HCT116 (cell line): ENCODE results near the gene KLF11. TPM values are rescaled to one million over a fixed set of nuclear protein-coding genes. Genes with fewer than 3 reads are reported as not detected.

Experiments
- ATAC-seq: fragments of 200-7000 bp; cut with Tn5 transposase; 2 replicates; pipeline ENCODE4 v1.9.1; 2020; ENCODE audit warnings: mild to moderate bottlenecking, moderate library complexity
- BruUV-seq: library from RNA; stranded (reverse); fragments of 400-500 nt; replicated peaks from 2 replicates; lab custom pipeline; 2021; lab: Mats Ljungman, UMichigan
- CTCF ChIA-PET: fragments of 300-600 bp; sonication (Branson Sonifier 250); formaldehyde crosslinking; loops from one replicate; lab custom pipeline; 2021; ENCODE audit warnings: antibody characterized with exemption; lab: Charles Lee
- POLR2A ChIA-PET: fragments of 300-600, 350-600 bp; sonication (Branson Sonifier 250); formaldehyde crosslinking; loops from one replicate; lab custom pipeline; 2021; ENCODE audit warnings: antibody characterized with exemption; lab: Charles Lee
- RAD21 ChIA-PET, 2 experiments: fragments of 300-600 bp; sonication (Branson Sonifier 250); formaldehyde crosslinking; loops; one replicate each; lab custom pipeline; 2023; ENCODE audit warnings: low total read pairs in 2 of 2; ENCODE audit not compliant: uncharacterized antibody in 2 of 2, unreplicated experiment in 2 of 2, low non-redundant PET in 1 of 2; lab: Charles Lee
- DNase-seq: peaks from one replicate; pipeline ENCODE4 v3.0.0-alpha.2; 2010; ENCODE audit warnings: low read depth, low spot score
- H2AFZ ChIP-seq: fragments of 200-600 bp; shearing (Covaris generic), sonication (generic); 2 replicates; pipeline ENCODE4 v1.6.1; 2017; ENCODE audit warnings: low read depth, mixed run types, mixed read lengths, antibody characterized with exemption, low read length; ENCODE audit not compliant: poor library complexity, severe bottlenecking
- H3K27ac ChIP-seq: 2 replicates; pipeline ENCODE4 v1.5.1; 2012; ENCODE audit warnings: low read depth, low read length
- H3K27me3 ChIP-seq: fragments of 200-600 bp; sonication (generic); 2 replicates; pipeline ENCODE4 v1.6.1; 2016; ENCODE audit warnings: mixed run types, low read length, mixed read lengths; ENCODE audit not compliant: insufficient read depth
- H3K36me3 ChIP-seq, 2 experiments: fragments of 200-500 bp in 1 of 2; fragments of 200-600 bp in 1 of 2; sonication (Bioruptor generic) in 1 of 2; sonication (generic) in 1 of 2; 2 replicates each; pipeline versions ENCODE4 v1.5.1 to v1.6.1; 2014 to 2016; ENCODE audit warnings: low read length in 2 of 2, inconsistent platforms in 1 of 2, mixed read lengths in 1 of 2, mixed run types in 1 of 2; ENCODE audit not compliant: insufficient read depth in 2 of 2, control insufficient read depth in 1 of 2
- H3K4me1 ChIP-seq, 2 experiments: fragments of 200-600 bp in 1 of 2; sonication (generic) in 1 of 2; 2 replicates each; pipeline versions ENCODE4 v1.5.1 to v1.6.1; 2012 to 2017; ENCODE audit warnings: low read length in 2 of 2, inconsistent platforms in 1 of 2, mild to moderate bottlenecking in 1 of 2, mixed read lengths in 1 of 2, mixed run types in 1 of 2, moderate library complexity in 1 of 2; ENCODE audit not compliant: insufficient read depth in 2 of 2, control insufficient read depth in 1 of 2
- H3K4me2 ChIP-seq: fragments of 200-600 bp; sonication (generic); 2 replicates; pipeline ENCODE4 v1.6.1; 2017; ENCODE audit warnings: mixed run types, low read length, mixed read lengths
- H3K4me3 ChIP-seq, 2 experiments: fragments of 200-600 bp in 1 of 2; sonication (generic) in 1 of 2; replicated peaks in 1 of 2; 2 replicates each; pipeline ENCODE4 v1.5.1; 2011 to 2016; ENCODE audit warnings: low read length in 2 of 2, control low read depth in 1 of 2, low read depth in 1 of 2, mild to moderate bottlenecking in 1 of 2, mixed read lengths in 1 of 2, mixed run types in 1 of 2
- H3K79me2 ChIP-seq: fragments of 200-600 bp; sonication (generic); 2 replicates; pipeline ENCODE4 v1.6.1; 2017; ENCODE audit warnings: mild to moderate bottlenecking, mixed run types, low read length, moderate library complexity, mixed read lengths; ENCODE audit not compliant: insufficient read depth
- H3K9ac ChIP-seq: fragments of 200-600 bp; sonication (generic); 2 replicates; pipeline ENCODE4 v1.6.1; 2016; ENCODE audit warnings: low read length, mixed read lengths
- H3K9me2 ChIP-seq: fragments of 200-600 bp; sonication (generic), shearing (Covaris generic); 2 replicates; pipeline ENCODE4 v1.6.1; 2017; ENCODE audit warnings: mixed run types, mild to moderate bottlenecking, moderate library complexity; ENCODE audit not compliant: insufficient read depth
- H3K9me3 ChIP-seq, 2 experiments: fragments of 200-500 bp in 1 of 2; fragments of 200-600 bp in 1 of 2; sonication (Bioruptor generic) in 1 of 2; sonication (generic) in 1 of 2; 2 replicates each; pipeline ENCODE4 v1.6.1; 2014 to 2017; ENCODE audit warnings: low read length in 2 of 2, mixed read lengths in 2 of 2, inconsistent platforms in 1 of 2, low read depth in 1 of 2, mild to moderate bottlenecking in 1 of 2, mixed run types in 1 of 2, moderate library complexity in 1 of 2; ENCODE audit not compliant: control insufficient read depth in 1 of 2, insufficient read depth in 1 of 2
- H4K20me1 ChIP-seq: fragments of 200-600 bp; sonication (generic), shearing (Covaris generic); 2 replicates; pipeline ENCODE4 v1.6.1; 2017; ENCODE audit warnings: mixed run types, mild to moderate bottlenecking, moderate library complexity; ENCODE audit not compliant: insufficient read depth
- CBX3 ChIP-seq: IDR thresholded peaks from 2 replicates; pipeline ENCODE4 v1.6.1; 2012; ENCODE audit warnings: low read depth
- JUND ChIP-seq: IDR thresholded peaks from 2 replicates; pipeline ENCODE4 v1.6.1; 2012
- POLR2A ChIP-seq: IDR thresholded peaks from 2 replicates; pipeline ENCODE4 v1.7.0; 2011; ENCODE audit warnings: borderline replicate concordance; ENCODE audit not compliant: insufficient read depth, insufficient read length; ENCODE audit errors: extremely low read depth
- RAD21 ChIP-seq: IDR thresholded peaks from 2 replicates; pipeline ENCODE4 v1.6.1; 2012; ENCODE audit warnings: low read depth, mild to moderate bottlenecking
- intact Hi-C: fragments of 100-400 bp; cut with micrococcal nuclease; formaldehyde crosslinking; loops from 2 replicates; pipeline ENCODE4 v1.10.0; 2022
- total RNA-seq: library from RNA; stranded (reverse); gene quantifications from one replicate; pipeline ENCODE4 v1.2.1, GENCODE V29; 2021; ENCODE audit not compliant: unreplicated experiment
- TF ChIP-seq, protein P1 (sequence below), 3 experiments: fragments of 200-600 bp in 1 of 3; sonication (generic) in 1 of 3; IDR thresholded peaks in 2 of 3; conservative IDR thresholded peaks in 1 of 3; 2 replicates each; pipeline ENCODE4 v1.5.1; 2012 to 2017; ENCODE audit warnings: low read depth in 2 of 3, low read length in 2 of 3, antibody characterized with exemption in 1 of 3, borderline replicate concordance in 1 of 3, control low read depth in 1 of 3, mild to moderate bottlenecking in 1 of 3, mixed read lengths in 1 of 3, mixed run types in 1 of 3, moderate library complexity in 1 of 3; ENCODE audit not compliant: insufficient read depth in 1 of 3

Gene KLF11
- total RNA-seq, 1 experiment from 2014 or later, result 9.0 TPM

DNA sequence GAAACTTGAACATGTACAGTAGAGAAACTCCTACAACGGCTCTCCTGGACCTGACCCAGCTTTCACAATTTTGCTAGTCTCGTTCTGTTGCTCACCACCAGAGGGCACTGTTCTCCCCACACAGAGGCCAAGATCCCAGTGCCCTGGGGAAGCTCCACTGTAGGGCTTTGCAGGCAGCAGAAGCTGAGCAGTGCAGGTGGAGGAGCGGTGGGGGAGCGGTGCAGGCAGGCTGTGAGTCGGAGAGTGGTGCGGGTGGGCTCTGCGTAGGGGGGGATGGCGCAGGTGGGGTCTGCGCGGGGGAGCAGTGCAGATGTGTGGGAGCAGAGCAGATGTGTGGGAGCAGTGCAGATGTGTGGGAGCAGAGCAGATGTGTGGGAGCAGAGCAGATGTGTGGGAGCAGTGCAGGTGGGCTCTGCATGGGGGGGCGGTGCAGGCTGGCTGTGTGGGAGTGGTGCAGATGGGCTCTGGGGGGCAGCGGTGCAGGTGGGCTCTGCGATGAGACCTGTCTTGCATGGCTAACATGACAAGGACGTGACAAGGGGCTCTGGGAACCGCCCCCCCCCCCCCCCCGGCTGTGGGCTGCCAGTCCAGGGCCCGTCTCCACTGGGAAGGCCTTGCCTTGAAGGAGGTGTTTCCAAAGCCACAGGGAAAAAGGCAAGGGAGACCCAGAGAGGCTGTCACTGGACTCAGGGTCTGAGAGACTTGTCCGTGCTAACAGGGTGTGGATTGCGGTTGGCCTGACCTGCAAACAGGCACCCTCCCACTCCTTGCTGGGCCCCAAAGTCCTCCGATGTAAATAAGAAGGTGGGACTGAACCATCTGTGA, 29.5 kb downstream of the KLF11 start:
- H3K27me3 ChIP-seq, result no peaks in the 10 kb centered on the region
- peaks cover 0 to 8% of the 10 kb centered on the region in 2 experiments; a peak in 2 of 4 replicates for H3K4me1 ChIP-seq
- CTCF ChIA-PET, result interaction anchor here (0.6 to 5.3 kb wide), 27 partner anchors 10 to 590 kb away, joined by 3 to 91 read pairs (median 5); no protein-coding TSS in a partner anchor
- intact Hi-C loops, result loop anchor here (1.0 to 5.0 kb wide), 3 partner anchors 24 to 594 kb away; no protein-coding TSS in a partner anchor
- POLR2A ChIA-PET, result interaction anchor here (1.0 to 1.4 kb wide), 3 partner anchors 15 to 336 kb away, joined by 3 to 8 read pairs (median 4); no protein-coding TSS in a partner anchor
- BruUV-seq, result no TSS peak
- no peak for TF ChIP-seq JUND
- TF ChIP-seq POLR2A, result no peak
- peak; percentile 12; the same call in 1 of the 2 replicates for TF ChIP-seq CBX3
- TF ChIP-seq RAD21, result peak; percentile 92
- TF ChIP-seq, protein P1, sequence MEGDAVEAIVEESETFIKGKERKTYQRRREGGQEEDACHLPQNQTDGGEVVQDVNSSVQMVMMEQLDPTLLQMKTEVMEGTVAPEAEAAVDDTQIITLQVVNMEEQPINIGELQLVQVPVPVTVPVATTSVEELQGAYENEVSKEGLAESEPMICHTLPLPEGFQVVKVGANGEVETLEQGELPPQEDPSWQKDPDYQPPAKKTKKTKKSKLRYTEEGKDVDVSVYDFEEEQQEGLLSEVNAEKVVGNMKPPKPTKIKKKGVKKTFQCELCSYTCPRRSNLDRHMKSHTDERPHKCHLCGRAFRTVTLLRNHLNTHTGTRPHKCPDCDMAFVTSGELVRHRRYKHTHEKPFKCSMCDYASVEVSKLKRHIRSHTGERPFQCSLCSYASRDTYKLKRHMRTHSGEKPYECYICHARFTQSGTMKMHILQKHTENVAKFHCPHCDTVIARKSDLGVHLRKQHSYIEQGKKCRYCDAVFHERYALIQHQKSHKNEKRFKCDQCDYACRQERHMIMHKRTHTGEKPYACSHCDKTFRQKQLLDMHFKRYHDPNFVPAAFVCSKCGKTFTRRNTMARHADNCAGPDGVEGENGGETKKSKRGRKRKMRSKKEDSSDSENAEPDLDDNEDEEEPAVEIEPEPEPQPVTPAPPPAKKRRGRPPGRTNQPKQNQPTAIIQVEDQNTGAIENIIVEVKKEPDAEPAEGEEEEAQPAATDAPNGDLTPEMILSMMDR (IDR thresholded peaks at IDR 0.05 in 2 of 3, conservative IDR thresholded peaks at IDR 0.05 in 1 of 3; ENCODE audit: borderline replicate concordance in 1 of 3, insufficient read depth in 1 of 3, low read depth in 2 of 3, low read length in 2 of 3), result peak; percentile 86 to 93 (median 92)
- no peaks in the 10 kb centered on the region for H3K9me3 ChIP-seq
- H3K36me3 ChIP-seq, result no peaks in the 10 kb centered on the region
- peak overlapping the region; percentile 97 for H2AFZ ChIP-seq
- H3K27ac ChIP-seq, result no peak overlapping the region
- no peaks in the 10 kb centered on the region for H4K20me1 ChIP-seq
- RAD21 ChIA-PET, result interaction anchor here (0.7 to 2.6 kb wide), 13 partner anchors 12 to 362 kb away, joined by 3 to 22 read pairs (median 5); no protein-coding TSS in a partner anchor
- ATAC-seq (peak; percentile 98), DNase-seq (peak; percentile 69)
- H3K4me3 ChIP-seq, result no peak overlapping the region
- no peak overlapping the region for H3K9ac ChIP-seq
- H3K4me2 ChIP-seq, result peak overlapping the region; percentile 51
- H3K9me2 ChIP-seq, result no peaks in the 10 kb centered on the region
- no peaks in the 10 kb centered on the region for H3K79me2 ChIP-seq
